Smooth muscle cell (in vitro differentiated cells): Measurements from ENCODE around the gene LYST. TPM values are rescaled to one million over a fixed set of nuclear protein-coding genes. Genes with fewer than 3 reads are reported as not detected.
"Not testable (repeated sequence)": the region's sequence is repeated elsewhere in the genome, so short reads cannot be mapped to it uniquely, and the experiment has no call there.

ENCODE experiments used
- DNase-seq: peaks from one replicate; lab custom pipeline; 2025; ENCODE audit not compliant: unreplicated experiment; lab: John Stamatoyannopoulos, UW
- H2AFZ ChIP-seq: fragments of 200-600 bp; sonication (generic); 2 replicates; pipeline ENCODE4 v1.6.0; 2016; ENCODE audit warnings: antibody characterized with exemption, low read depth, mild to moderate bottlenecking
- H3F3A ChIP-seq: fragments of 200-600 bp; sonication (generic); 2 replicates; pipeline ENCODE4 v1.6.0; 2017; ENCODE audit warnings: antibody characterized with exemption, low read depth
- H3K27ac ChIP-seq: fragments of 200-600 bp; sonication (generic); 2 replicates; pipeline ENCODE4 v1.5.1; 2016; ENCODE audit warnings: low read depth, mild to moderate bottlenecking
- H3K27me3 ChIP-seq: fragments of 200-600 bp; sonication (generic); 2 replicates; pipeline ENCODE4 v1.6.1; 2016; ENCODE audit warnings: low read depth, mild to moderate bottlenecking
- H3K36me3 ChIP-seq: fragments of 200-600 bp; sonication (generic); 2 replicates; pipeline ENCODE4 v1.5.1; 2016; ENCODE audit warnings: low read depth
- H3K4me1 ChIP-seq: fragments of 200-600 bp; sonication (generic); 2 replicates; pipeline ENCODE4 v1.5.1; 2016; ENCODE audit warnings: low read depth
- H3K4me2 ChIP-seq: fragments of 200-600 bp; sonication (generic); 2 replicates; pipeline ENCODE4 v1.6.0; 2016; ENCODE audit warnings: mild to moderate bottlenecking
- H3K4me3 ChIP-seq: fragments of 200-600 bp; sonication (generic); 2 replicates; pipeline ENCODE4 v1.5.1; 2016; ENCODE audit warnings: mild to moderate bottlenecking
- H3K79me2 ChIP-seq: fragments of 200-600 bp; sonication (generic); 2 replicates; pipeline ENCODE4 v1.6.0; 2016; ENCODE audit warnings: low read depth, mild to moderate bottlenecking
- H3K9ac ChIP-seq: fragments of 200-600 bp; sonication (generic); 2 replicates; pipeline ENCODE4 v1.6.0; 2016; ENCODE audit warnings: low read depth
- H3K9me3 ChIP-seq: fragments of 200-600 bp; sonication (generic); replicated peaks from 2 replicates; pipeline ENCODE4 v1.5.1; 2016; ENCODE audit warnings: low read depth
- H4K20me1 ChIP-seq: fragments of 200-600 bp; sonication (generic); 2 replicates; pipeline ENCODE4 v1.6.0; 2016; ENCODE audit warnings: low read depth
- WGBS: methylation state at CpG from one replicate; pipeline ENCODE4 v1.1.7; 2016; ENCODE audit warnings: low lambda C conversion rate; 5-methylcytosine and 5-hydroxymethylcytosine counted together
- polyA plus RNA-seq: library from polyadenylated mRNA; unstranded; fragments of >200 nt; fragmentation: Nextera tagmentation; extraction: Ambion mirVana; gene quantifications from 2 replicates; pipeline ENCODE4 v1.2.1, GENCODE V29; 2016
- total RNA-seq: library from RNA; depleted of rRNA; stranded (reverse); fragments of >200 nt; gene quantifications from 2 replicates; pipeline ENCODE4 v1.2.3, GENCODE V29; 2014
- TF ChIP-seq, protein P1 (sequence below): fragments of 200-600 bp; sonication (generic); IDR thresholded peaks from 2 replicates; pipeline ENCODE4 v1.5.1; 2017; ENCODE audit warnings: borderline replicate concordance, mild to moderate bottlenecking, antibody characterized with exemption; ENCODE audit not compliant: insufficient read depth, poor library complexity, severe bottlenecking

LYST gene
- total and polyA plus RNA-seq, 2 experiments from 2014 or later = 2.2 to 13.5 TPM

DNA sequence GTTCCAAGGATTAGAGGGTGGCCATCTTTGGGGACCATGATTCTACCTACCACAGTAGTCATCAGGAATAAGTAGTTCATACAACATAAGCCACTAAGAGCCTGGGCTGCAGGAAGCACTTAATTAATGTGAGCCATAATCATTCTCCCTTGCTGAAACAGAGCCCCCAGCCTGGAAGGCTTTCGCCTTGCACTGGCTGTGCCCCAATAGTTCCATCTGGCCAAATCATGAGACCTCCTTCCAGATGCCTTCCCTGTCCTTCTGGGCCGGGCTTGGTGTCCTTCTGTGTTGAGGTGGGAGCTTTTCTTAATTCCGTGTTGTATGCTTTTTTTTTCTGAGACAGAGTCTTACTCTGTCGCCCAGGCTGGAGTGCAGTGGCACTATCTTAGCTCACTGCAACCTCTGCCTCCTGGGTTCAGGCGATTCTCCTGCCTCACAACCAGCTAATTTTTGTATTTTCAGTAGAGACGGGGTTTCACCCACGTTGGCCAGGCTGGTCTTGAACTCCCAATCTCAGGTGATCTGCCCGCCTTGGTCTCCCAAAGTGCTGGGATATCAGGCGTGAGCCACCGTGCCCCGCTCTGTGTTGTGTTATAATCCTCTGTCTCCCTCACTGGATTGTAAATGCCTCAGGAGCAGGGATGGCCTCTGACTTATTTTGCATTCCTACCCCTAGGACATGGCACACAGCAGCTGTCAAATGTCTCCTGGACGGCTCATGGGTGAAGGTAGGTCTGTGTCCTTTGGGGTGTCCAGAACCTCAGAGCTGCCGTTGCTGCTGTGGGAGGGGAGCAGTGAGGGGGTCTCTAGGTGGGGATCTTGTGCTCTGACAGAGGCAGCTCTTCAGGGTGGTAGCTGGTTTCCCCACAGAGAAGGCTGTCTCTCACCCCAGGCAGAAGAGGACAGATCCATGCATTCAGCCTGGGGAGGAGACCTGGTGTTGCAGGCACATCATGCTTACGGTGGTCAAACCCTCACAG is 227.2 kb downstream of the LYST start:
- TF ChIP-seq, protein P1, sequence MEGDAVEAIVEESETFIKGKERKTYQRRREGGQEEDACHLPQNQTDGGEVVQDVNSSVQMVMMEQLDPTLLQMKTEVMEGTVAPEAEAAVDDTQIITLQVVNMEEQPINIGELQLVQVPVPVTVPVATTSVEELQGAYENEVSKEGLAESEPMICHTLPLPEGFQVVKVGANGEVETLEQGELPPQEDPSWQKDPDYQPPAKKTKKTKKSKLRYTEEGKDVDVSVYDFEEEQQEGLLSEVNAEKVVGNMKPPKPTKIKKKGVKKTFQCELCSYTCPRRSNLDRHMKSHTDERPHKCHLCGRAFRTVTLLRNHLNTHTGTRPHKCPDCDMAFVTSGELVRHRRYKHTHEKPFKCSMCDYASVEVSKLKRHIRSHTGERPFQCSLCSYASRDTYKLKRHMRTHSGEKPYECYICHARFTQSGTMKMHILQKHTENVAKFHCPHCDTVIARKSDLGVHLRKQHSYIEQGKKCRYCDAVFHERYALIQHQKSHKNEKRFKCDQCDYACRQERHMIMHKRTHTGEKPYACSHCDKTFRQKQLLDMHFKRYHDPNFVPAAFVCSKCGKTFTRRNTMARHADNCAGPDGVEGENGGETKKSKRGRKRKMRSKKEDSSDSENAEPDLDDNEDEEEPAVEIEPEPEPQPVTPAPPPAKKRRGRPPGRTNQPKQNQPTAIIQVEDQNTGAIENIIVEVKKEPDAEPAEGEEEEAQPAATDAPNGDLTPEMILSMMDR = no peak
- Histone ChIP-seq H3K27ac (no peak overlapping the region), H4K20me1 (no peaks in the 10 kb centered on the region), H2AFZ (no peak overlapping the region), H3K9me3 (no peaks in the 10 kb centered on the region), H3K4me1 (no peaks in the 10 kb centered on the region), H3F3A (no peaks in the 10 kb centered on the region), H3K36me3 (no peaks in the 10 kb centered on the region), H3K9ac (no peak overlapping the region), H3K4me2 (no peak overlapping the region), H3K27me3 (no peaks in the 10 kb centered on the region), H3K4me3 (no peak overlapping the region), H3K79me2 (no peaks in the 10 kb centered on the region)
- DNase-seq = no peak
- WGBS = 88% methylated on average over 14 of the region's 14 CpGs

DNA sequence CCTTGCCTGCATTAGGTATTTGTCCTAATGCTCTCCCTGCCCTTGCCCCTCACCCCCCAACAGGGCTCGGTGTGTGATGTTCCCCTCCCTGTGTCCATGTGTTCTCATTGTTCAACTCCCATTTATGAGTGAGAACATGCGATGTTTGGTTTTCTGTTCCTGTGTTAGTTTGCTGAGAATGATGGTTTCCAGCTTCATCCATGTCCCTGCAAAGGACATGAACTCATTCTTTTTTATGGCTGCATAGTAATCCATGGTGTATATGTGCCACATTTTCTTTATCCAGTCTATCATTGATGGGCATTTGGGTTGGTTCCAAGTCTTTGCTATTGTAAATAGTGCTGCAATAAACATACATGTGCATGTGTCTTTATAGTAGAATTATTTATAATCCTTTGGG is 228.1 kb downstream of the LYST start:
- not testable (repeated sequence) for H3F3A ChIP-seq, H3K27me3 ChIP-seq, H3K9me3 ChIP-seq, H3K4me2 ChIP-seq, H3K36me3 ChIP-seq, H2AFZ ChIP-seq, H4K20me1 ChIP-seq, H3K4me1 ChIP-seq, H3K79me2 ChIP-seq, H3K4me3 ChIP-seq, H3K27ac ChIP-seq, H3K9ac ChIP-seq, DNase-seq
- 96% methylated on average over 2 of the region's 2 CpGs for WGBS

DNA sequence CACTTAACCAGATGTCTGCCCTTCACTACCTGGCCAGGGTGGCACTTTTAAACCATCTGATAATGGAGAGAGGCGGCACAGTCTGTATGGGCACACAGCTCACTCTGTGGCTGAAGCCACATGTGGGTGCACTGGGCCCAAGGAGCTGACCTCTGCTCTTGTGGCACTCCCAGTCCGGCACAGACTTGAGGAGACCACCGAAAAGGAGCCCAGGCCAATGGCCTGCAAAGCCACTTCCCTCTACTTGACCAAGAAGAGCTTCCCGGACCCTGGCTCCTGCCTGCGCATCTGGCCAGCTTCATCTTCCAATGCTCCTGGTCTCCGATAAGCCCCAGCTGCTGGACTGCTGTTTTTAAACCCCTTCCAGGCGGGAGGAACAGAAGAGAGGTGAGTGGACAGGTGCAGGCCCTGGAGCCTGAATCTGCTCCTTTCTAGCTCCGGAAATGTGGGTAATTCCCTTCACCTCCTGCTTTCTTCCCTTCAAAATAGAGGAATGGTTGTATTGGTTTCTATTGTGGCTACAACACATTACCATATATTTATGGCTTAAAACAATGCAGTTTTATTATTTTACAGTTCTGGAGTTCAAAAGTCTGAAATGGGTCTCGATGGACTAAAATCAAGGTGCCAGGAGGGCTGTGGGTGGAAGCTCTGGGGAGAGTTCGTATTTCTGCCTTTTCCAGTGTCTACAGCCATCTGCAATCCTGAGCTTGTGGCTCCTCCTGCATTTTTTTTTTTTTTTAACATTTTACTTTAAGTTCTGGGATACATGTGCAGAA is 228.8 kb downstream of the LYST start:
- no peak overlapping the region for H3K27ac ChIP-seq
- H2AFZ ChIP-seq = no peak overlapping the region
- no peak overlapping the region for H3K4me2 ChIP-seq
- no peaks in the 10 kb centered on the region for H4K20me1 ChIP-seq
- 91% methylated on average over 10 of the region's 10 CpGs for WGBS
- H3K9me3 ChIP-seq = no peaks in the 10 kb centered on the region
- H3F3A ChIP-seq = no peaks in the 10 kb centered on the region
- H3K4me1 ChIP-seq = no peaks in the 10 kb centered on the region
- no peaks in the 10 kb centered on the region for H3K27me3 ChIP-seq
- H3K9ac ChIP-seq = no peak overlapping the region
- TF ChIP-seq, protein P1 = no peak
- H3K79me2 ChIP-seq = no peaks in the 10 kb centered on the region
- H3K4me3 ChIP-seq = no peak overlapping the region
- H3K36me3 ChIP-seq = no peaks in the 10 kb centered on the region
- DNase-seq = no peak

DNA sequence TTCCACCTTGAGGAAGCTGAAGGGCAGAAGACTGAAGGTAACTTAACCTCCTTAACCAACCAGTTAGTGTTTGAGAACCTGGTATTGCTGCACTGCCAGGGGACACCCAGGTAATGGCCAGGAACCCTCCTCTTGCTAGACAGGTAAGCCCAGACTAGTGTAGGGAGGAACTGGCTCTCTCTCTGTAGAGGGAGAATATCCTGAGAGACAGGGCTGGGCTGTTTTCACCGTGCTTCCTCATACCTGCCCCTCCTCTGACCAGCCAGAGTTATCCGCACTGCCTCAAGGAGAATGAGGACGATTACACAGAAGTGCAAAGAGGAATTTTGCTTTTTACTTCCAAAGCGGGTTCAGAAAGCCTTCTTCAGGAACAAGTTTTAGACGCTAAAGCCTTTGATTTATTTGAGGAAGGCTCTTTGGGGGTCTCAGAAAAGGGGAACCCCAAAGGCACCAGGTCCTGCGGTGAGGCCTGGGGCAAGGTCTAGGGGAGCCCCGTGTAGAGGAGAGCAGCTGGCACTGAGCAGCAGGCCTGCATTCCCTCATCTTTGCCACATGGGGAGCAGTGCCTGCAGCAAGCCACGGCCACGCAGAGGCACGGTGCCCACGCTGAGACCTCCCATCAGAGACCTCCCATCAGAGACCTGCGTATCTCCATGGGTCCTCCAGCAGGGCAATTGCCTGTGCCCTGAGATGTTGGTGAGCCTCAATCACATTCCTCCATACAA is 230.6 kb downstream of the LYST start:
- no peaks in the 10 kb centered on the region for H3F3A ChIP-seq
- H3K9ac ChIP-seq = no peak overlapping the region
- H3K4me1 ChIP-seq = peaks cover 11% of the 10 kb centered on the region
- H3K27me3 ChIP-seq = no peaks in the 10 kb centered on the region
- DNase-seq = no peak
- H3K79me2 ChIP-seq = no peaks in the 10 kb centered on the region
- H2AFZ ChIP-seq = no peak overlapping the region
- H4K20me1 ChIP-seq = no peaks in the 10 kb centered on the region
- no peaks in the 10 kb centered on the region for H3K9me3 ChIP-seq
- H3K27ac ChIP-seq = no peak overlapping the region
- no peaks in the 10 kb centered on the region for H3K36me3 ChIP-seq
- WGBS = 79% methylated on average over 12 of the region's 12 CpGs
- no peak overlapping the region for H3K4me3 ChIP-seq
- TF ChIP-seq, protein P1 = no peak
- H3K4me2 ChIP-seq = no peak overlapping the region
